TTC549 (cell line): ENCODE measurements around the gene C2CD2L.
"Not testable (repeated sequence)": the region's sequence is repeated elsewhere in the genome, so short reads cannot be mapped to it uniquely, and the experiment has no call there.

Source experiments
- FAIRE-seq: peaks from 2 replicates; lab custom pipeline; 2012; peaks lifted over from hg19 to GRCh38; lab: Jason Lieb, UNC

The C2CD2L gene

GRCh38 chr11:119153049-119153818 lies 46.1 kb downstream of the C2CD2L start:
- FAIRE-seq = no peak

- no peak for FAIRE-seq
Measured at GRCh38 chr11:119154178-119154577, 47.0 kb downstream of the C2CD2L start.

- FAIRE-seq = no peak
Measured at GRCh38 chr11:119155733-119156492, 48.8 kb downstream of the C2CD2L start.

- FAIRE-seq = no peak
Measured at GRCh38 chr11:119156496-119156895, 49.4 kb downstream of the C2CD2L start.

GRCh38 chr11:119157063-119157462 lies 49.9 kb downstream of the C2CD2L start:
- no peak for FAIRE-seq

GRCh38 chr11:119158467-119158866 lies 51.3 kb downstream of the C2CD2L start:
- no peak for FAIRE-seq

GRCh38 chr11:119160151-119160550 lies 53.0 kb downstream of the C2CD2L start:
- FAIRE-seq = no peak

GRCh38 chr11:119161871-119162270 lies 54.7 kb downstream of the C2CD2L start:
- FAIRE-seq = no peak

- no peak for FAIRE-seq
Measured at GRCh38 chr11:119166368-119167076, 59.4 kb downstream of the C2CD2L start.

GRCh38 chr11:119167077-119167458 lies 59.9 kb downstream of the C2CD2L start:
- FAIRE-seq = not testable (repeated sequence)

GRCh38 chr11:119167933-119168332 lies 60.8 kb downstream of the C2CD2L start:
- no peak for FAIRE-seq
